GM04503 (cell line): ENCODE results near the gene LANCL1.
"Not testable (repeated sequence)": the region's sequence is repeated elsewhere in the genome, so short reads cannot be mapped to it uniquely, and the experiment has no call there.

ENCODE experiments used
- DNase-seq: peaks from one replicate; pipeline ENCODE4 v3.0.0-alpha.2; 2012; ENCODE audit warnings: low read depth

LANCL1 gene

GRCh38 chr2:210459407-210459806 lies 17.2 kb downstream of the LANCL1 start:
- no peak for DNase-seq

- DNase-seq = no peak
These were observed 18.2 kb downstream of the LANCL1 start for GRCh38 chr2:210458395-210458794.

DNA sequence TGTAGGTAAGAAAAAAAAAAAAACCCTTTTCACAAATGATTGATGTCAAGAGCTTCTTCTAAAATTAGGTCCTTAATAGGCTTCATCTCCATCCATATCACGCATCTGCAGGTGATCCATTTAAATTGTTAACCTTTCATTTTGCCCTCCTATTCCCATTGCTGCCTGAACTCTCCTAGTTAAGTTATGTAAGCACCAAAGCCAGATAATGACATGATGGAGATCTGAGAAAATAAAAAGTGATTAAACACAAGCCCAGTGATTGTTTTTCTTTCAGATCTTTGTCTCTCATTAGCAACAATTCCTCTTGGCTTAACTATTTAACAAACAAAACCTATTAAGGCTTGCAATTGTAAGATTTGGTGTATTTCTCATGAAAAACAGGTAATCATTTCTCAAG lies 20.0 kb downstream of the LANCL1 start:
- DNase-seq = no peak

DNA sequence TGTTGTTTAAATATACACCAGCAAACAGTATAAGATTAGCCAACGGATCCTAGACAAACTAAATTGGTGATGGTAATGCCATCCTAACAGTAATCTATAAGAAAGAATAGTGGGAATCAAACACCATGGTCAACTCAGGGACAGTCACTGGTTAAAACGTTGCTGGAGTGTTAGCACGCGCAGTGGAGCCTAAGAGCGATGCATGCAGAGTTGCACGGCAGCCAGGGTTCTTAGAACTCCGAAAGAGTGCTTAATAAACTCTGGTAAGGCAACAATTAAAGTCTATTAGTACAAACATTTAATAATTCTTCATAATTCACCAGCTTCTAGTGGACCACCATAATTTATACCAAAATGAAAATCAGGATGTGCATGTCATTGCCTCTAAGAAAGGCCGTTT lies 22.2 kb downstream of the LANCL1 start:
- no peak for DNase-seq

DNA sequence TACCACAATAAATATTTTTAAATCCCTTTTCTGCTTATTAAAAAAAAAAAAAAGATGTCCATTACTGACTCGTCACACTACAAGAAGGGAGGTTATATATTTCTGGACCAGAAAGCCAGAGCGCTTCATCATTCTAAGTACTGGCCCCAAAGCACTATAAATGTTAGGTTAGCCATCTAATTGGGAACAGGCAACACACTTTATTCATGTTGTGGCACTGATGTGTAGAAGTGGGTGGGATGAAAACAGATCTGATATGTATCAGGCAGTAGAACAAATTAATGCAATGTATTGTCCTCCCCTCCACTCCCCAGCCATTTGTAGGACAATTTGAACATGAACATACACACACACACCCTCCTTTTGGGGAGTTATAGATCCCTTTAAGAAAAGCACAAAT lies 24.4 kb downstream of the LANCL1 start:
- DNase-seq = no peak

- DNase-seq = not testable (repeated sequence)
These were observed 25.6 kb downstream of the LANCL1 start for GRCh38 chr2:210450942-210451341.

- no peak for DNase-seq
These were observed 30.8 kb downstream of the LANCL1 start for GRCh38 chr2:210445732-210446131.

GRCh38 chr2:210445116-210445707 lies 31.3 kb downstream of the LANCL1 start:
- no peak for DNase-seq

GRCh38 chr2:210443527-210443926 lies 33.0 kb downstream of the LANCL1 start:
- DNase-seq = no peak

- no peak for DNase-seq
These were observed 33.7 kb downstream of the LANCL1 start for GRCh38 chr2:210442878-210443277.

GRCh38 chr2:210442457-210442856 lies 34.1 kb downstream of the LANCL1 start:
- DNase-seq = no peak

DNA sequence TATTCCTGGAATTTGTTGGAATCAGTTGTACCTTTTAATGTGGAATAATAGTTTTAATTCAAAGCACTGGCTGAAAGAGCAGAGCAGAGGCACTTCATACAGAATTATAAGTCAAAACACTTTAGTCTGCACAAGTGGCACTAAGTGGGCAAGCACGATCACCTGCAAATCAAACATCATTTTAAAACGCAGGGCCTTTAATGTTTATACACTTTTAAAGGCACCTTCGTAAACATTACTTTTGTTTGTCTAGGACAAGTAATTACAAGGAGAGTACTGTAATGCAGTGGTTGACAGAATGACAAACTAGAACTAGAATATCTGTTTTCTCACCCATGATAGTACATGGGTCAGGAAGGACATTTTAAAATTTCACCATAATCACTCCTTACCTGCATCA lies 36.4 kb downstream of the LANCL1 start:
- no peak for DNase-seq

DNA sequence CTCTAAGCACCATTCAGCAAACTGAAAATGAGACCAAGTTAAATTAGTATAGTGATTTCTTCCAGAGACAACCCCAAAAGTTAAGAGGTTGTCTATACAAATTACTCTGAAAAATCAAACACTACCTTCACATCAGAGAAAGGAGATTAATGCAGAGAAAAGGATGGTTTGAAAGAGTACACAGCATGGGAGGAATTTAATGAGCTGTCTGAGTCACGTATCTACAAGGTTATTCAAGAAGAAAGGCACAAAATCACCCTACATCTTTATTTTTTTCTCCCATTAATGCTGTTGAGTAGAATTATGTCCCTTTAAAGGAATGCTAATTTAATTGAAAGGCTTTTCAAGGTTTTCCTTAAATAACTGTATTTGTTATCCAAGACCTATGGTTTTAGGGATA lies 41.1 kb downstream of the LANCL1 start:
- DNase-seq = no peak

GRCh38 chr2:210432633-210433032 lies 43.9 kb downstream of the LANCL1 start:
- no peak for DNase-seq

- DNase-seq = no peak
These were observed 47.0 kb downstream of the LANCL1 start for GRCh38 chr2:210429403-210430137.

- DNase-seq = no peak
These were observed 48.0 kb downstream of the LANCL1 start for GRCh38 chr2:210428393-210429179.

DNA sequence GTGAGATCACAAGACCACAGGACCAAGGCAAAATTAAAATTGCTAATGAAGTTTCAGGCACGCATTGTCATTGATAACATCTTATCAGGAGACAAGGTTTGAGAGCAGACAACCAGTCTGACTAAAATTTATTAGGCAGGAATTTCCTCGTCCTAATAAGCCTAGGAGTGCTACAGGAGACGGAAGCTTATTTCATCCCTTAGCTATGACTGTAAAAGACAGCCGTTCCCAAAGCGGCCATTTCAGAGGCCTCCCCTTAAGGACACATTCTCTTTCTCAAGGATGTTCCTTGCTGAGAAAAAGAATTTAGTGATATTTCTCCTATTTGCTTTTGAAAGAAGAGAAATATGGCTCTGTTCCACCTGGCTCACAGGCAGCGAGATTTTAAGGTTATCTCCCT lies 49.2 kb downstream of the LANCL1 start:
- not testable (repeated sequence) for DNase-seq

GRCh38 chr2:210422366-210422765 lies 54.2 kb downstream of the LANCL1 start:
- no peak for DNase-seq

DNA sequence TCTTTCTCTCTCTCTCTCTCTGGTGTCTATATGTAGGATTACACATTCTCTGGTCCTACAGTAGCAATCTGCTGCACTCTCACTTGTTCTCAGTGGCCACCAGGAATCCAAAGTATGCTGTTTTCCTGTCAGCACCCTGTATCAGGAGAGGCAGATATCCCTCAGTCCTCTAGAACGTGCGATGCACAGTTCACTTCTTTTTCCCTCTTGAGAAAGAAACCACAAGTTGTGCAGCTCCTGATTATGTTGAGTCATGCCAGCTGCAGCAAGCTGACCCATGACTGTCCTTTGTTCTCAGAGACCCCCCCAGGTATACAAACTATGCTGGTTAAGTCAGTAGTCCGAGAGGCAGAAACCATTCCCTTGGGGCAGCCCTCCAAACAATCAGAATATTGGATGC lies 54.6 kb downstream of the LANCL1 start:
- DNase-seq = no peak

- no peak for DNase-seq
These were observed 63.9 kb downstream of the LANCL1 start for GRCh38 chr2:210412660-210413059.

- no peak for DNase-seq
These were observed 66.0 kb downstream of the LANCL1 start for GRCh38 chr2:210410542-210410941.

DNA sequence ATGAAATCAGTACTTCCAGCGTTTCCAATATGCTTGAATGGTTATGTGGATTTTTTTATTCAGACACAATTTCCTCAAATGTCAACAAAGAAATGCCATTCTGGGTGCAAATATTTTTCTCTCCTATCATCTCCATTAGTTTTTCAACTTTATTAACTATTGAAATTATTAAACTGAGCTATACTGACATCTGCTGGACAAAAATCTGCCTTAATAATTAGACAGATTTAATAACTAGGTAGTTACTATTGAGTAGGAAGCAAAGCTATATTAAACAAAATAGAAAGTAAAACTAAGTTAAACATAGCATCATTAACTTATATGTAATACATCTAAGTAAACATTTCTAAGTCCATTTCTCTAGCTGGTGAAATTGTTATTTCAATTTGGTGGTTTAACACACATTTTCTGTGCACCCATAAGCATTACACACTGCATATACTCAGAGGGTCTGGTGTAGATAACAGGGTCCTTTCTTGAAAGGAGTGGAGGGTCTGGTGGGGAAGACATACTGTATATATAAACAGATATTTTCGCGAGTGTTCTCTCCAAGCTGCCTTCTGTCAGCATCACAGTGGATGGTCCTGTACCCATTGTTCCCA lies 77.0 kb downstream of the LANCL1 start:
- no peak for DNase-seq

DNA sequence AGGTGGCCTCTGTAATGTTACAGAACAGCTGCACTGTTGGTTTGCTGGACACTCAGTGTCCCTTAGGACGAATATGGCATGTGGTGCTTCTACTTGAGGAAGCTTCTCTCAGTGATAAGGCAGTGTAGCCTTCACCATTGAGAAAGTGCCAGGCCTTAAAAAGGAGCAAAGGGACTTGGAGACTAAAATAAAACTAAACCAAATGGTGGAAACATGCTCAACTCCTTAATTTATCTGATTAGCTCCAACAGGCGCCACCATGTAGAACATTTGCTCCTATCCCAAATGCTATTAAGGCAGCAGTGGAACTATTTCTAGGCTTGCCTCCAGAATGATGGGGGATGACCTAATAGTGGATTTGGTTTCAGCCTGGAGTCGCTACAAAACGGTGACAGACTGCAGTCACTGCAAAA lies 84.1 kb downstream of the LANCL1 start:
- no peak for DNase-seq
